NT2/D1 (cell line): Measurements from ENCODE around the gene NCOR1.
"Not testable (repeated sequence)": the region's sequence is repeated elsewhere in the genome, so short reads cannot be mapped to it uniquely, and the experiment has no call there.

Experiments used
- DNase-seq: peaks from one replicate; pipeline ENCODE4 v3.0.0-alpha.2; 2011; ENCODE audit warnings: low read depth, low spot score
- H3K27me3 ChIP-seq: 2 replicates; pipeline ENCODE4 v1.6.0; 2011; ENCODE audit warnings: mild to moderate bottlenecking; ENCODE audit not compliant: insufficient read length, insufficient read depth
- H3K36me3 ChIP-seq: 2 replicates; pipeline ENCODE4 v1.6.1; 2011; ENCODE audit warnings: mild to moderate bottlenecking, low read length, mixed read lengths; ENCODE audit not compliant: insufficient read depth, insufficient read length
- H3K4me1 ChIP-seq: 2 replicates; pipeline ENCODE4 v1.5.1; 2011; ENCODE audit not compliant: insufficient read depth, insufficient read length
- H3K4me3 ChIP-seq: 2 replicates; pipeline ENCODE4 v1.5.1; 2011; ENCODE audit warnings: low read depth; ENCODE audit not compliant: insufficient read length
- H3K9ac ChIP-seq: 2 replicates; pipeline ENCODE4 v1.6.0; 2011; ENCODE audit warnings: low read depth; ENCODE audit not compliant: insufficient read length
- H3K9me3 ChIP-seq: 2 replicates; pipeline ENCODE4 v1.5.1; 2011; ENCODE audit warnings: mild to moderate bottlenecking, low read length; ENCODE audit not compliant: insufficient read depth
- SUZ12 ChIP-seq: IDR thresholded peaks from 2 replicates; pipeline ENCODE4 v1.6.1; 2011; ENCODE audit not compliant: insufficient read length, insufficient read depth; ENCODE audit errors: extremely low read depth
- YY1 ChIP-seq: IDR thresholded peaks from 2 replicates; pipeline ENCODE4 v1.6.1; 2011; ENCODE audit not compliant: insufficient read length, insufficient read depth
- ZNF274 ChIP-seq: IDR thresholded peaks from 2 replicates; pipeline ENCODE4 v1.6.1; 2011; ENCODE audit warnings: mild to moderate bottlenecking, low read depth, low read length

The NCOR1 gene

GRCh38 chr17:16158714-16159113 is 56.6 kb downstream of the NCOR1 start:
- no peaks in the 10 kb centered on the region for H3K9me3 ChIP-seq
- no peaks in the 10 kb centered on the region for H3K27me3 ChIP-seq
- H3K4me1 ChIP-seq, result no peaks in the 10 kb centered on the region
- DNase-seq, result no peak
- H3K36me3 ChIP-seq, result peaks cover 18% of the 10 kb centered on the region
- H3K9ac ChIP-seq, result no peak overlapping the region
- no peak overlapping the region for H3K4me3 ChIP-seq
- TF ChIP-seq SUZ12 (no peak), YY1 (no peak), ZNF274 (no peak)

GRCh38 chr17:16155536-16155935 is 59.8 kb downstream of the NCOR1 start:
- H3K4me1 ChIP-seq, result no peaks in the 10 kb centered on the region
- DNase-seq, result no peak
- no peaks in the 10 kb centered on the region for H3K9me3 ChIP-seq
- H3K9ac ChIP-seq, result no peak overlapping the region
- H3K36me3 ChIP-seq, result peaks cover 33% of the 10 kb centered on the region
- TF ChIP-seq ZNF274 (no peak), SUZ12 (no peak), YY1 (no peak)
- no peaks in the 10 kb centered on the region for H3K27me3 ChIP-seq
- H3K4me3 ChIP-seq, result no peak overlapping the region

GRCh38 chr17:16152326-16152725 is 63.0 kb downstream of the NCOR1 start:
- not testable (repeated sequence) for H3K27me3 ChIP-seq, H3K4me1 ChIP-seq, H3K9me3 ChIP-seq, DNase-seq, H3K4me3 ChIP-seq, H3K9ac ChIP-seq
- H3K36me3 ChIP-seq, result peaks cover 27% of the 10 kb centered on the region

GRCh38 chr17:16150251-16150856 is 65.0 kb downstream of the NCOR1 start:
- TF ChIP-seq YY1, result no peak
- TF ChIP-seq SUZ12, result no peak
- TF ChIP-seq ZNF274, result no peak
- no peaks in the 10 kb centered on the region for H3K27me3 ChIP-seq
- no peaks in the 10 kb centered on the region; the same call in 1 of the 2 replicates for H3K9me3 ChIP-seq
- no peak overlapping the region for H3K9ac ChIP-seq
- no peaks in the 10 kb centered on the region for H3K4me1 ChIP-seq
- DNase-seq, result no peak
- peaks cover 32% of the 10 kb centered on the region for H3K36me3 ChIP-seq
- no peak overlapping the region for H3K4me3 ChIP-seq

GRCh38 chr17:16148596-16148995 is 66.7 kb downstream of the NCOR1 start:
- no peaks in the 10 kb centered on the region for H3K27me3 ChIP-seq
- H3K4me3 ChIP-seq, result no peak overlapping the region
- no peaks in the 10 kb centered on the region; the same call in 1 of the 2 replicates for H3K9me3 ChIP-seq
- no peak for TF ChIP-seq SUZ12
- TF ChIP-seq YY1, result no peak
- no peak for TF ChIP-seq ZNF274
- peaks cover 29% of the 10 kb centered on the region for H3K36me3 ChIP-seq
- no peaks in the 10 kb centered on the region for H3K4me1 ChIP-seq
- DNase-seq, result no peak
- no peak overlapping the region for H3K9ac ChIP-seq

GRCh38 chr17:16145319-16145890 is 69.9 kb downstream of the NCOR1 start:
- H3K4me1 ChIP-seq, H3K9ac ChIP-seq, DNase-seq, H3K4me3 ChIP-seq, H3K27me3 ChIP-seq, H3K9me3 ChIP-seq: not testable (repeated sequence)
- peaks cover 33% of the 10 kb centered on the region for H3K36me3 ChIP-seq

- no peaks in the 10 kb centered on the region for H3K27me3 ChIP-seq
- DNase-seq, result no peak
- no peak overlapping the region for H3K9ac ChIP-seq
- H3K36me3 ChIP-seq, result peaks cover 49% of the 10 kb centered on the region
- H3K4me1 ChIP-seq, result no peaks in the 10 kb centered on the region
- no peaks in the 10 kb centered on the region for H3K9me3 ChIP-seq
- H3K4me3 ChIP-seq, result no peak overlapping the region
- TF ChIP-seq SUZ12 (no peak), YY1 (no peak), ZNF274 (no peak)
Measured at GRCh38 chr17:16141685-16142084, 73.6 kb downstream of the NCOR1 start.
